K562 (cell line): ENCODE results near the gene PNPLA7. TPM values are rescaled to one million over a fixed set of nuclear protein-coding genes. Genes with fewer than 3 reads are reported as not detected.

ENCODE experiments used
- ARID4B ChIP-seq: sonication (generic); formaldehyde crosslinking; IDR thresholded peaks from 2 replicates; pipeline ENCODE4 v1.8.0; 2022; ENCODE audit warnings: mild to moderate bottlenecking, missing genetic modification reagents
- ATF7 ChIP-seq: fragments of 450-650 bp; IDR thresholded peaks from 2 replicates; pipeline ENCODE4 v1.7.1; 2014; ENCODE audit warnings: mild to moderate bottlenecking, moderate library complexity
- CCNT2 ChIP-seq: IDR thresholded peaks from 2 replicates; pipeline ENCODE4 v1.6.1; 2011; ENCODE audit warnings: borderline replicate concordance, low read depth, mild to moderate bottlenecking, moderate library complexity, mixed read lengths, low read length; ENCODE audit not compliant: insufficient read length; ENCODE audit errors: extremely low read depth
- CHD4 ChIP-seq: fragments of 200-600 bp; sonication (generic); IDR thresholded peaks from 3 replicates; pipeline ENCODE4 v1.6.1; 2012; ENCODE audit warnings: low read depth, mild to moderate bottlenecking, mixed read lengths, low read length, inconsistent platforms; ENCODE audit not compliant: insufficient read depth, insufficient replicate concordance, poor library complexity, severe bottlenecking
- ETS1 ChIP-seq: conservative IDR thresholded peaks from 2 replicates; pipeline ENCODE4 v1.6.1; 2011; ENCODE audit warnings: low read depth, mild to moderate bottlenecking, low read length; ENCODE audit not compliant: control insufficient read depth
- ETV6 ChIP-seq, 3 experiments: fragments of 150-350 bp in 1 of 3; sonication (generic) in 1 of 3; formaldehyde crosslinking in 1 of 3; IDR thresholded peaks; 2 replicates each; pipeline versions ENCODE4 v1.6.1 to v1.8.0; 2014 to 2022; ENCODE audit warnings: borderline replicate concordance in 2 of 3, low read depth in 2 of 3, antibody characterized with exemption in 1 of 3, low read length in 1 of 3, mild to moderate bottlenecking in 1 of 3, missing genetic modification reagents in 1 of 3
- HDAC1 ChIP-seq, 2 experiments: fragments of 450-650 bp; IDR thresholded peaks; 2 replicates each; pipeline ENCODE4 v1.6.1; 2016 to 2017; ENCODE audit warnings: inconsistent platforms in 1 of 2, mild to moderate bottlenecking in 1 of 2, moderate library complexity in 1 of 2
- JUN ChIP-seq, 2 experiments: sonication (generic) in 1 of 2; formaldehyde crosslinking in 1 of 2; IDR thresholded peaks; 2 replicates each; pipeline versions ENCODE4 v1.6.1 to v1.8.0; 2012 to 2022; ENCODE audit warnings: borderline replicate concordance in 2 of 2, mild to moderate bottlenecking in 2 of 2, improper control_type of control experiment in 1 of 2, low read depth in 1 of 2, low read length in 1 of 2, missing genetic modification reagents in 1 of 2
- JUND ChIP-seq, 2 experiments: IDR thresholded peaks; 2 replicates in 1 of 2; 3 replicates in 1 of 2; pipeline ENCODE4 v1.6.1; 2011; ENCODE audit warnings: borderline replicate concordance in 2 of 2, low read depth in 2 of 2, low read length in 2 of 2, improper control_type of control experiment in 1 of 2, missing biosample characterization in 1 of 2, missing genetic modification characterization in 1 of 2, missing genetic modification reagents in 1 of 2
- NCOA1 ChIP-seq: fragments of 450-650 bp; IDR thresholded peaks from 2 replicates; pipeline ENCODE4 v1.6.1; 2016; ENCODE audit warnings: low read depth
- PHF20 ChIP-seq: fragments of 450-650 bp; IDR thresholded peaks from 2 replicates; pipeline ENCODE4 v1.6.1; 2018; ENCODE audit not compliant: partially characterized antibody
- ZNF740 ChIP-seq, 3 experiments: fragments of 200-800 bp in 1 of 3; sonication (Bioruptor generic) in 1 of 3; sonication (generic) in 1 of 3; formaldehyde crosslinking in 1 of 3; IDR thresholded peaks; 2 replicates each; pipeline versions ENCODE4 v1.6.1 to v1.8.0; 2016 to 2022; ENCODE audit warnings: mild to moderate bottlenecking in 2 of 3, missing compliant biosample characterization in 2 of 3, missing genetic modification characterization in 2 of 3, missing genetic modification reagents in 1 of 3
- ZSCAN29 ChIP-seq: fragments of 450-650 bp; IDR thresholded peaks from 2 replicates; pipeline ENCODE4 v1.6.1; 2017
- polyA plus RNA-seq, 8 experiments: library from polyadenylated mRNA; depleted of rRNA in 4 of 8; stranded (reverse) in 5 of 8; unstranded in 3 of 8; fragments of >200 nt; fragmentation: Nextera tagmentation in 2 of 8; fragmentation: Illumina TruSeq in 1 of 8; extraction: Ambion mirVana in 2 of 8; extraction: Trizol in 1 of 8; gene quantifications; 2 replicates each; pipeline versions ENCODE4 v1.2.1 to v1.2.3, GENCODE V29; 2011 to 2014; ENCODE audit warnings: inconsistent platforms in 1 of 8, missing spikeins in 1 of 8
- total RNA-seq, 7 experiments: library from RNA; depleted of rRNA in 6 of 7; stranded (reverse); fragments of >200 nt in 6 of 7; fragmentation: Illumina TruSeq in 2 of 7; extraction: Trizol in 2 of 7; gene quantifications; 2 replicates each; pipeline versions ENCODE4 v1.2.1 to v1.2.3, GENCODE V29; 2011 to 2021; ENCODE audit warnings: low replicate concordance in 1 of 7

PNPLA7 gene
- total and polyA plus RNA-seq, 9 of the 15 experiments (the other 6 are each of a cell fraction or from before 2014, with no cell fraction given) = 0.01 to 0.85 (median 0.19) TPM; not detected in 1

GRCh38 chr9:137422604-137423513 lies 127.3 kb downstream of the PNPLA7 start, which contains the start of the genes EXD3 and NOXA1 (continued):
- TF ChIP-seq ETV6 (IDR thresholded peaks at IDR 0.05; ENCODE audit: borderline replicate concordance in 1 of 2, low read depth in 2 of 2, low read length in 1 of 2) (no peak; a peak in 1 of 4 replicates), ETV6 (CRISPR knock-in tag; IDR thresholded peaks at IDR 0.05; ENCODE audit: borderline replicate concordance) (no peak), JUND (IDR thresholded peaks at IDR 0.05; ENCODE audit: borderline replicate concordance, low read depth, low read length) (peak; percentile 49; the same call in 1 of the 2 replicates), JUND (tag; IDR thresholded peaks at IDR 0.05; ENCODE audit: borderline replicate concordance, low read depth, low read length) (no peak; the same call in 2 of the 3 replicates), JUN (IDR thresholded peaks at IDR 0.05; ENCODE audit: borderline replicate concordance, low read depth, low read length) (peak; percentile 37; the same call in 1 of the 2 replicates), JUN (CRISPR knock-in tag; IDR thresholded peaks at IDR 0.05; ENCODE audit: borderline replicate concordance) (no peak), ZNF740 (CRISPR knock-in tag; IDR thresholded peaks at IDR 0.05) (peak; percentile 32; the same call in 1 of the 2 replicates), ZNF740 (tag; IDR thresholded peaks at IDR 0.05) (no peak), ATF7 (peak; percentile 58; the same call in 1 of the 2 replicates), ZSCAN29 (no peak), HDAC1 (IDR thresholded peaks at IDR 0.05) (0 out of 4 replicates have a peak, but pooled peaks of 1 of the 2 experiments have one; percentile 11), ETS1 (peak; percentile 86), CCNT2 (peak; percentile 83), PHF20 (peak; percentile 86), CHD4 (no peak), ARID4B (CRISPR knock-in tag) (peak; percentile 67; the same call in 1 of the 2 replicates), NCOA1 (peak; percentile 91)
